Fibroblast of villous mesenchyme (primary cell): ENCODE results near the gene TJP1. TPM values are rescaled to one million over a fixed set of nuclear protein-coding genes. Genes with fewer than 3 reads are reported as not detected.
"Not testable (repeated sequence)": the region's sequence is repeated elsewhere in the genome, so short reads cannot be mapped to it uniquely, and the experiment has no call there.

Source experiments
- DNase-seq: peaks from one replicate; pipeline ENCODE4 v3.0.0-alpha.2; 2010; ENCODE audit warnings: low read depth
- H3K4me3 ChIP-seq: 2 replicates; pipeline ENCODE4 v1.5.1; 2011; ENCODE audit warnings: low read depth, mild to moderate bottlenecking, low read length
- CTCF ChIP-seq: IDR thresholded peaks from 2 replicates; pipeline ENCODE4 v1.5.1; 2012; ENCODE audit warnings: low read depth, mild to moderate bottlenecking, low read length; ENCODE audit not compliant: insufficient read depth
- total RNA-seq: library from RNA; depleted of rRNA; stranded (reverse); fragments of >200 nt; gene quantifications from 2 replicates; pipeline ENCODE4 v1.2.3, GENCODE V29; 2012

The TJP1 gene
- total RNA-seq, 1 donor: 103 TPM

GRCh38 chr15:29818141-29818540 lies 4.1 kb downstream of the TJP1 start:
- no peak for TF ChIP-seq CTCF

GRCh38 chr15:29817455-29817854 lies 4.8 kb downstream of the TJP1 start:
- not testable (repeated sequence) for H3K4me3 ChIP-seq, DNase-seq

More at GRCh38 chr15:29818141-29818540, 4.1 kb downstream of the TJP1 start:
- H3K4me3 ChIP-seq: no peak overlapping the region
- no peak for DNase-seq

GRCh38 chr15:29815000-29815710 lies 7.1 kb downstream of the TJP1 start:
- H3K4me3 ChIP-seq: no peak overlapping the region
- no peak for TF ChIP-seq CTCF
- no peak for DNase-seq

- no peak for TF ChIP-seq CTCF
- H3K4me3 ChIP-seq: no peak overlapping the region
- DNase-seq: no peak
Observed at GRCh38 chr15:29813009-29813408, 9.3 kb downstream of the TJP1 start.

- no peak overlapping the region for H3K4me3 ChIP-seq
- DNase-seq: peak; percentile 55
Observed at GRCh38 chr15:29812384-29812694, 9.9 kb downstream of the TJP1 start.

GRCh38 chr15:29811691-29812383 lies 10.4 kb downstream of the TJP1 start:
- DNase-seq: no peak
- no peak overlapping the region for H3K4me3 ChIP-seq
- no peak for TF ChIP-seq CTCF

More at GRCh38 chr15:29812384-29812694, 9.9 kb downstream of the TJP1 start:
- no peak for TF ChIP-seq CTCF

GRCh38 chr15:29805708-29806104 lies 16.6 kb downstream of the TJP1 start:
- TF ChIP-seq CTCF: no peak
- no peak for DNase-seq
- H3K4me3 ChIP-seq: no peak overlapping the region
